ENCODE measurements around the gene HSPG2. TPM values are rescaled to one million over a fixed set of nuclear protein-coding genes. Genes with fewer than 3 reads are reported as not detected.

Gene HSPG2
- total and polyA plus RNA-seq, 10 of the 15 experiments (the other 5 are each of a cell fraction or from before 2014, with no cell fraction given), result 0.30 to 3.4 (median 0.73) TPM; not detected in 2

- TF ChIP-seq ZBTB4 (CRISPR knock-in tag; IDR thresholded peaks at IDR 0.05), result no peak
- TF ChIP-seq MTA3 (IDR thresholded peaks at IDR 0.05; ENCODE audit: borderline replicate concordance, low read length), result no peak
- no peak for TF ChIP-seq SMARCA5 (IDR thresholded peaks at IDR 0.05)
- no peak for TF ChIP-seq ZZZ3 (IDR thresholded peaks at IDR 0.05; ENCODE audit: control insufficient read depth, insufficient read length, low read depth)
- TF ChIP-seq BCLAF1 (IDR thresholded peaks at IDR 0.05), result no peak
These were observed 132.6 kb downstream of the HSPG2 start (continued) for GRCh38 chr1:21804536-21804935.

- FAIRE-seq (no peak), ATAC-seq (no peak), DNase-seq (ENCODE audit: low read depth, low spot score) (no peak)
- RAD21 ChIA-PET (ENCODE audit: unreplicated experiment), result no interaction called here
- Histone ChIP-seq H3K36me3 (ENCODE audit: control insufficient read depth in 2 of 2, insufficient read depth in 2 of 2, low read length in 1 of 2) (no peaks in the 10 kb centered on the region), H2AFZ (ENCODE audit: control insufficient read depth, low read depth, low read length) (no peak overlapping the region), H3K79me2 (ENCODE audit: control insufficient read depth, insufficient read depth, low read length) (no peaks in the 10 kb centered on the region), H3K9ac (ENCODE audit: control insufficient read depth, insufficient read depth, low read length) (no peak overlapping the region), H3K4me3 (no peak overlapping the region), H3K9me3 (replicated peaks; ENCODE audit: control insufficient read depth, insufficient read depth, low read length) (no peaks in the 10 kb centered on the region; the same call in 2 of the 3 replicates), H4K20me1 (ENCODE audit: control insufficient read depth, insufficient read depth) (no peaks in the 10 kb centered on the region), H3K4me2 (ENCODE audit: control insufficient read depth, insufficient read depth) (no peak overlapping the region), H3K4me1 (ENCODE audit: control insufficient read depth, insufficient read depth, low read length) (peaks cover 7% of the 10 kb centered on the region), H3K27ac (ENCODE audit: control insufficient read depth, insufficient read depth) (no peak overlapping the region), H3K27me3 (replicated peaks in 1 of 2; ENCODE audit: control insufficient read depth in 2 of 2, insufficient read depth in 2 of 2, low read length in 1 of 2) (no peaks in the 10 kb centered on the region)
- no TSS peak for BruUV-seq (replicated peaks)
- SMC1A ChIA-PET (ENCODE audit: uncharacterized antibody, unreplicated experiment), result interaction anchor here (1.0 to 1.1 kb wide), 2 partner anchors 10 to 130 kb away, joined by 3 to 4 read pairs; no protein-coding TSS in a partner anchor
- CTCF ChIA-PET, result interaction anchor here (0.8 kb wide), 1 partner anchor 9 kb away, joined by 3 read pairs; no protein-coding TSS in a partner anchor
- TF ChIP-seq BCL3 (IDR thresholded peaks at IDR 0.05; ENCODE audit: borderline replicate concordance, insufficient read depth, low read depth, low read length, poor library complexity, severe bottlenecking) (peak; percentile 16), BMI1 (IDR thresholded peaks at IDR 0.05; ENCODE audit: borderline replicate concordance) (no peak)
- WGBS (ENCODE audit: insufficient coverage, insufficient replicate concordance, low lambda C conversion rate, missing lambda C conversion rate), result 79% methylated on average over 4 of the region's 4 CpGs
- in situ Hi-C loops (cut with MboI), result no loop called here
- intact Hi-C loops (cut with micrococcal nuclease; ENCODE audit: unreplicated experiment), result no loop called here
- POLR2A ChIA-PET, result no interaction called here
These were observed 136.0 kb downstream of the HSPG2 start for GRCh38 chr1:21801100-21801499.

All from GM12878 (cell line).